GM18873 (cell line): ENCODE results near the gene SBSN.
"Not testable (repeated sequence)": the region's sequence is repeated elsewhere in the genome, so short reads cannot be mapped to it uniquely, and the experiment has no call there.

Experiments
- ATAC-seq: cut with Tn5 transposase; IDR thresholded peaks from one replicate; pipeline ENCODE4 v1.9.1; 2021; ENCODE audit warnings: mild to moderate bottlenecking, moderate library complexity, moderate number of reproducible peaks; ENCODE audit not compliant: unreplicated experiment, low FRiP score

SBSN gene

DNA sequence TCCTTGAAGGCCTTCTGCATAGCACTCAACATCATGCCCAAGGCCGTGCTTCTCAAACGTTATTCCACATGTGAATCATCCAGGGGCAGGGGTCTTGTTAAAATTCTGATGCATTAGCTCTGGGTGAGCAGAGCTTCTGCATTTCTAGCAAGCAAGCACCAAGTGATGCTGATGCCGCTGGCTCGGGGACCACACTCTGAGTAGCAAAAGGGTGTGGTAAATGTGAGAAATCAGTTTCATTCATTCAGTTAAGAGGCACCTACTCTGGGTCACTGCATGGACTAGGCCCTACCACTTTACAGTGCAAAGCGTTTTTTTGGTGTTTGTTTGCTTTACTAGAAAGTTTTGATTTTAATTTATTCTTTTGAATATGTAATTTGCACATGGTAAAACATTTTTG, 45.0 kb downstream of the SBSN start:
- ATAC-seq = no peak

DNA sequence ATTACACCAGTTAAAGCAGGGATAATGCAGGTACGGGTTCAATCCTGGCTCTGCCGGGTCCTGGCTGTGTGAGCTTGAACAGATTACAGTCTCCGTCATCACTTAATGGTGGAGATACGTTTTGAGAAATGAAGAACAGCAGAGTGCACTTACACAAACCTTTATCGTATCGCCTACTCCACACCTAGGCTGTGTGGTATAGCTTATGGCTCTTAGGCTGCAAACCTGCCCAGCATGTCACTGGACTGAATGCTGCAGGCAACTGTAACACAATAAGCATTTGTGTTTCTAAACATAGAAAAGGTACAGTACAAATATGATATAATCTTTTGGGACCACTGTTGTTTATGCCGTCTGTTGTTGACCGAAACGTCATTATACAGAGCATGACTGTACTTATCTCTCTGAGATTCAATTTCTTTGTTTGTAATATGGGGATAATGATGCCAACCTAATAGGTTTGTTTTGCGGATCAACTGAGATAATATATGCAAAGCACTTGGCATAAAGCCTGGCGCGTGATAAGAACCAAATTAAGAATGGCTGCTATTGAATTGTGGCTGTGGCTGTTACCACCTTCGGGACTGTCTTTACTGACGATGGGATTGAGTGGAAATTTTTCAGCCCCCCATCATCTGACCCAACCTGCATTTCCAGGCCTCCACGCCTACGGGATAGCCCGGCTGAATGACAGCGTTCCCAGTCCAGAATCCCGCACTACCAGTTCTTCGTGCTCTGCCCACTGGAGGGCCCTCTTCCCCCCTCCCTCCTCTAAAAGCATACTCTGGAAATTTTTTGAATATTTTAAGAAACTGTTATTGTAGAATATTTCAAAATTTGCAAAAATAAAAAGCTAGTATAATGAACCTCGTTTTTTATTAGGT, 49.1 kb downstream of the SBSN start:
- no peak for ATAC-seq

DNA sequence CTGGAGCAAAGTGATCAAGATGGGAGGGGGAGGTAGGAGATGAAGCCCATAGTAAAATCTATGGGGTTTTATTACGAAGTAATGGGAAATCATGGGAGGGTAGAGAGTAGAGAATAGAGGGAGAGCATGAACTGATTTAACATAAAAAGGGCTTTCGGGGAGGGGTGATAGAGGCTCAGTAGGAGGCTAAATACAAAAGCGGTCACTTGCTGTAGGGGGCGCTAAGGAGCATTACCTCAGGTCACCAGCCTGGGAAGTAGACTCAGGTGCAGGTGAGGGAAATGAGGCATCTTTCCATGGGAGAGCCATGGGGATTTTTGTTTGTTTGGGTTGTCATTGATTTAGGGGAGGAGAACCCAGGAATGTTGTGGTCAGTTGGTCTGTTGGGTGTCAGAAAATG, 52.0 kb downstream of the SBSN start:
- ATAC-seq = no peak

DNA sequence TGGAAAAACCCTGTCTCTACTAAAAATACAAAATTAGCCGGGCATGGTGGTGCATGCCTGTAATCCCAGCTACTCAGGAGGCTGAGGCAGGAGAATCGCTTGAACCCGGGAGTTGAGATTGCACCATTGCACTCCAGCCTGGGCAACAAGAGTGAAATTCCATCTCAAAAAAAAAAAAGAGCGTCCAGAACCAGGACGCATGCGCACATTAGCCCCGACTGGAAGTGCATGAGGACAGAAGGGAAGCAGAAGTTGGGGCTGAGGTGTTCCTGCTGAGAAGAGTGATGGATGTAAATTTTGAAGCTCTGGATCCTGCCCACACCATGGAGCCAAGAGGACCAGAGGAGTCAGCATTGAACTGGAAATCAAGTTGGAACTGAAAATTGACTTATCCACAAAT, 53.5 kb downstream of the SBSN start:
- not testable (repeated sequence) for ATAC-seq

DNA sequence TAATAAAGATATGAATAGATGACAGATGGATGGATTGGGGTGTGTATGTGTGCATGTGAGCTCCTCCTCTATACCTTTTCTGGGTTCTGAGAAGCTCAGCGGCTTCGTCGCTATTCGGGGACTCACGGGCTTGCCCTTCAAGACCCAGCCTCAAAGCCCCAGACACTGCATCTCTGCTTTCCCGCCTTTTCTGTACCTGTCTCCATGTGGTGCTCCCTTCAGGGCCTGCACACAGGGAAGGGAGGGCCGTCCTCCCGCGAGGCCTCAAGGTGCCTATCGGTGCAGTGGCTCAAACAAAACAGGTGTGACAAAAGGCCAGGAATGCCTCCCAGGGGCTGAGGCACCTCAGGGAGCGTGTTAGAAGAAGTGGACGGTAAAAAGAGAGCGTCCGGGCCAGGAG, 54.0 kb downstream of the SBSN start:
- no peak for ATAC-seq
